ENCODE measurements around the gene WRAP73.

Gene WRAP73

DNA sequence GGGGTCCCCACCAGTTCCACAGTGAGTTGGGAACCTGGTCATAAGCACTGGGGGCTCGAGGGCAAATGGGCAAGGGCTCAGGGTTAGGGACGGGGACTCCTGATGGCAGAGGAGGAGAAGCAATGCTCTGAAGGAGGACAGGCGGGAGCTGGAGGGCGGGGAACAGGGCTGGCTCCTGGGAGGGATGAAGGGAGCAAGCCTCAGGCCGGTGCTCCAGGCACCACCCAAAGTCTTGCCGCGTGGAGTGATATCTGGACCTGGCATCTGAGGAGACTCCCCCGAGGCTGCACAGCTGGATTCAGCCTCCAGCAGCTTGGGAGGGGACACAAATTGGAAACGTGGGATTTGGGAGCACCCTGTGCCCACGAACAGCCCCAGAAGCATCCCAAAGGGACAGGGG is 49.5 kb downstream of the WRAP73 start:
- Mint-ChIP-seq H3K4me1 (peaks cover 14% of the 10 kb centered on the region), H3K27me3 (ENCODE audit: low read depth) (peaks cover 9% of the 10 kb centered on the region), H3K9me3 (no peaks in the 10 kb centered on the region), H3K27ac (no peak overlapping the region), H3K36me3 (ENCODE audit: low read depth) (peaks cover 3% of the 10 kb centered on the region), H3K4me3 (no peak overlapping the region)
- TF ChIP-seq, protein P1, sequence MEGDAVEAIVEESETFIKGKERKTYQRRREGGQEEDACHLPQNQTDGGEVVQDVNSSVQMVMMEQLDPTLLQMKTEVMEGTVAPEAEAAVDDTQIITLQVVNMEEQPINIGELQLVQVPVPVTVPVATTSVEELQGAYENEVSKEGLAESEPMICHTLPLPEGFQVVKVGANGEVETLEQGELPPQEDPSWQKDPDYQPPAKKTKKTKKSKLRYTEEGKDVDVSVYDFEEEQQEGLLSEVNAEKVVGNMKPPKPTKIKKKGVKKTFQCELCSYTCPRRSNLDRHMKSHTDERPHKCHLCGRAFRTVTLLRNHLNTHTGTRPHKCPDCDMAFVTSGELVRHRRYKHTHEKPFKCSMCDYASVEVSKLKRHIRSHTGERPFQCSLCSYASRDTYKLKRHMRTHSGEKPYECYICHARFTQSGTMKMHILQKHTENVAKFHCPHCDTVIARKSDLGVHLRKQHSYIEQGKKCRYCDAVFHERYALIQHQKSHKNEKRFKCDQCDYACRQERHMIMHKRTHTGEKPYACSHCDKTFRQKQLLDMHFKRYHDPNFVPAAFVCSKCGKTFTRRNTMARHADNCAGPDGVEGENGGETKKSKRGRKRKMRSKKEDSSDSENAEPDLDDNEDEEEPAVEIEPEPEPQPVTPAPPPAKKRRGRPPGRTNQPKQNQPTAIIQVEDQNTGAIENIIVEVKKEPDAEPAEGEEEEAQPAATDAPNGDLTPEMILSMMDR (IDR thresholded peaks at IDR 0.05; ENCODE audit: unreplicated experiment in 3 of 3) = no peak

DNA sequence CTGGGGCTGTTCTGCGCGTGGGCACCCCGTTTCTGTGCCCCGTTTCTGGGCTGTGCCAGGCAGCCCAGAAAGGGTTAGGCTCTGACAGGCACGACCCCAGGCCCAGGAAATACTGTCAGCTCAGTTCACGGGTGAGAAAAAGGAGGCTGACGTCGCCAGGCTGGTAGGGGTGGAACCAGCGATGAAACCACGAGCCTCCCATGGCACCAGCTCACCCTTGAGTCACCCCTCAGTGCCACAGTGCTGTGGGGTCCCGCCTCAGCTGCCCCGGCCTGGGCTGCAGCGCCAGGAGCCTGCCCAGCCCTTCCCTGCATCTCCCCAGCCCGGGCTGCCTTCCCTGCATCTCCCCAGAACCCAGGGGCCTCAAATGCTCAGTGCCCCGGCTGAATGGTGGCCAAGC is 50.1 kb downstream of the WRAP73 start:
- peaks cover 9% of the 10 kb centered on the region for H3K27me3 Mint-ChIP-seq (ENCODE audit: low read depth)
- TF ChIP-seq, protein P1 (IDR thresholded peaks at IDR 0.05; ENCODE audit: unreplicated experiment in 3 of 3) = no peak

DNA sequence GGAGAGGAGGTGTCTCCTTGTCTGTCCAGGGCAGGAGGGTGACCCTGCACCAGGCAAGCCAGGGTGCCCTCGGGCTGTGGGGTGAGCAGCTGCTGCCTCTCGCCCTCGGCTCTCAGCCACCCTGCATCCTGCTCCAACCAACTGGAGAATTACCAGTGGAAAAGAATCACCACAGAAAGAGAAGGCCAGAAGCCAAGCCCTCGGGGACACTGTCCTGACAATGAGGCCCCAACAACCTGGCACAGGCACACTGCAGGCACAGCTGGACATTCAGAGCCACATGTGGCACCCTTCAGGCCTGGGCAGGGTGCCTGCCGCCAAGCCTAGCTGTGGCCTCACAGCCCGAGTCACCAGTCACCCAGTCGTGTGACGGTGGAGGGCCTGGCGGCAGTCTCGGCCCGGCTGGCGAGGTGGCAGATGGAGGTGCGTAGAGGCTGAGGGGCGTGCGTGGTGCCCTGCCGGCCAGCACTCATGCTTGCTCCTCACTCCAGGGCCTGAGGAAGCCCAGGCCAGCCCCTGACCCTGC is 50.6 kb downstream of the WRAP73 start:
- Mint-ChIP-seq H3K27me3 (ENCODE audit: low read depth) (peaks cover 9% of the 10 kb centered on the region), H3K9me3 (no peaks in the 10 kb centered on the region), H3K4me3 (no peak overlapping the region), H3K36me3 (ENCODE audit: low read depth) (peaks cover 3% of the 10 kb centered on the region), H3K4me1 (peaks cover 14% of the 10 kb centered on the region), H3K27ac (no peak overlapping the region)
- TF ChIP-seq, protein P1 (IDR thresholded peaks at IDR 0.05; ENCODE audit: unreplicated experiment in 3 of 3) = no peak

More for the DNA sequence above, 50.1 kb downstream of the WRAP73 start:
- Mint-ChIP-seq H3K4me3 (no peak overlapping the region), H3K36me3 (ENCODE audit: low read depth) (peaks cover 3% of the 10 kb centered on the region), H3K27ac (no peak overlapping the region), H3K4me1 (peaks cover 14% of the 10 kb centered on the region), H3K9me3 (no peaks in the 10 kb centered on the region)

DNA sequence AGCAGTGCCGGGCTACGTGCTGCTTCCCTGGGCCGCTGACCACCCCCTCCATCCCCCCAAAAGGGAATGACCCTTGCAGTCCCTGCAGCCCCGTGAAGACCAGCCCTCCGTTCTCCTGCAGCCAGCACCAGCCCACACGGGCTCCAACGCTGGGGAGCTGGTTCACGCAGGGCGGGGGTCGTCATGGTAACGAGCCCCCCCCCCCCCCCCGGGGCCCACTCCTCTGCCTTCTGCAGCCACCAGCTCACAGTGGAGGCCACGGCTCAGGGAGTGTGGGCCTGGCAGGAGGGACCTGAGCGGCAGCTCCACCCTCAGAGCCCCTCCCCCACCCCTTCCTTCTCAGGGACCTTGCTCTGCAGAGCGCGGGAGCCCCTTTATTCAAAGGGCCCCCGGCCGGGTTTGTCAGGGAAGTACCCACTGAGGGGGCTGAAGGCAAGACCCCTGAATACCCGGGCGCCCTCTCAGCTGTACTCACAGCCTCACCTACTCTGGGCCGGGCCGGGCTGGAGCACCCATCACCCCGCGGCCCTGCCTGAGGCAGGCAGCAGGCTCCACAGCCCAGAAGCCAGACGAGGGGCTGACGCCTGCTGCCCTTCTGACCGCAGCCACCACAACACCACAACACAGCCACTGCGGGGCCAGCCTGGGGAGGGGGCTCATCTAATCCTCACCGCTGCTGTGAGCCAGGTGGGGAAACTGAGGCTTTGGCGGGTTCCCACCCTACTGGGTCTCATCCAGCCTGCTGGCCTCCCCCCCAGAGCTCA is 51.2 kb downstream of the WRAP73 start:
- Mint-ChIP-seq H3K4me3 (peak overlapping the region; percentile 46 to 69 (median 53)), H3K36me3 (ENCODE audit: low read depth) (peaks cover 3% of the 10 kb centered on the region), H3K9me3 (no peaks in the 10 kb centered on the region), H3K27me3 (ENCODE audit: low read depth) (peaks cover 9% of the 10 kb centered on the region), H3K4me1 (peaks cover 14% of the 10 kb centered on the region), H3K27ac (peak overlapping the region; percentile 47 to 82 (median 70))
- TF ChIP-seq, protein P1 (IDR thresholded peaks at IDR 0.05; ENCODE audit: unreplicated experiment in 3 of 3) = no peak

DNA sequence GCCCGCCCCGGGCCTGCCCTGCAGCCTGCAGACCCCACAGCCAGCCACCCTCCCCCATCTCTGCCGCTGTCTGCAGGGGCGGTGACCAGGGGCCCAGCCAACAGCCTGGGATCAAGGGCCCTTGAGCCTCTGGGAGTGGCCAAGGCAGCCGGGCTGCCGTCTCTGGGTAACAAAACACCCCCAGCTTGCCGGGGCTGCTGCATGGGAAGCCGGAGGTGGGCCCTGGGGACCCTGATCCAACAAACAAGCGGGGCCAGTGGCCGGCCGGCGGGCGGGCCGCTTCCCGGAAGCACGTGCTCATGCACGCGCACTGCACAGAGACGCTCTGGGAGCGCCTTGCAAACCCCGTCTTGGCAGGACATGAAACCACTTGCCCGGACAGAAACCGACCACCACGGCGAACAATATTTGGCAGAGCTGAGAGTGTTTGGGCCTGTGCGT is 51.8 kb downstream of the WRAP73 start:
- H3K4me3 Mint-ChIP-seq = peak overlapping the region; percentile 53 to 69 (median 56)
- H3K9me3 Mint-ChIP-seq = no peaks in the 10 kb centered on the region

More for the DNA sequence above, 51.8 kb downstream of the WRAP73 start:
- Mint-ChIP-seq H3K27ac (peak overlapping the region; percentile 47 to 82 (median 70)), H3K36me3 (ENCODE audit: low read depth) (peaks cover 3% of the 10 kb centered on the region), H3K4me1 (peaks cover 14% of the 10 kb centered on the region), H3K27me3 (ENCODE audit: low read depth) (peaks cover 9% of the 10 kb centered on the region)
- TF ChIP-seq, protein P1 (IDR thresholded peaks at IDR 0.05; ENCODE audit: unreplicated experiment in 3 of 3) = no peak
